A549 (cell line): ENCODE measurements around the gene ESPNL. TPM values are rescaled to one million over a fixed set of nuclear protein-coding genes. Genes with fewer than 3 reads are reported as not detected.

Experiments used
- ATAC-seq, 2 experiments: fragments of 200-7000 bp in 1 of 2; fragments of >200 bp in 1 of 2; cut with Nextera tagmentation in 1 of 2; cut with Tn5 transposase in 1 of 2; 3 replicates each; pipeline versions ENCODE4 v1.8.0 to v1.9.1; 2018 to 2020; ENCODE audit warnings: mild to moderate bottlenecking in 1 of 2, moderate library complexity in 1 of 2
- CTCF ChIA-PET: fragments of 300-600 bp; sonication (Branson Sonifier 250); formaldehyde crosslinking; extraction: SDS; loops from one replicate; lab custom pipeline; 2021; ENCODE audit warnings: antibody characterized with exemption, inconsistent platforms; lab: Yijun Ruan, JAX
- POLR2A ChIA-PET: fragments of 350-600 bp; formaldehyde crosslinking; extraction: SDS; loops from one replicate; lab custom pipeline; 2021; ENCODE audit warnings: antibody characterized with exemption, inconsistent platforms; lab: Yijun Ruan, JAX
- DNase-seq, 2 experiments: peaks; one replicate each; pipeline versions ENCODE4 v3.0.0 to v3.0.0-alpha.2; 2011 to 2016; ENCODE audit warnings: low read depth in 1 of 2, low spot score in 1 of 2
- FAIRE-seq: peaks from 2 replicates; lab custom pipeline; 2011; peaks lifted over from hg19 to GRCh38; lab: Jason Lieb, UNC
- H3K27ac ChIP-seq, 2 experiments: fragments of >200 bp; sonication (Bioruptor Twin); formaldehyde crosslinking; 3 replicates each; pipeline ENCODE4 v1.5.1; 2016 to 2017
- H3K4me1 ChIP-seq: fragments of >200 bp; sonication (Bioruptor Twin); formaldehyde crosslinking; 3 replicates; pipeline ENCODE4 v1.6.1; 2016
- H3K4me2 ChIP-seq: fragments of >200 bp; sonication (Bioruptor Twin); formaldehyde crosslinking; 3 replicates; pipeline ENCODE4 v1.6.1; 2016
- H3K4me3 ChIP-seq: fragments of >200 bp; sonication (Bioruptor Twin); formaldehyde crosslinking; 3 replicates; pipeline ENCODE4 v1.5.1; 2016
- H3K9me3 ChIP-seq: fragments of >200 bp; sonication (Bioruptor Twin); formaldehyde crosslinking; 3 replicates; pipeline ENCODE4 v1.6.1; 2016
- ATOH8 ChIP-seq: fragments of 250-450 bp; sonication (Bioruptor Pico); IDR thresholded peaks from 2 replicates; pipeline ENCODE4 v1.5.0; 2020; ENCODE audit warnings: low read depth, mild to moderate bottlenecking, moderate library complexity
- BCL3 ChIP-seq: fragments of >200 bp; sonication (Bioruptor Twin); formaldehyde crosslinking; IDR thresholded peaks from 3 replicates; pipeline ENCODE4 v1.6.1; 2016
- CHD2 ChIP-seq: fragments of 150-350 bp; IDR thresholded peaks from 2 replicates; pipeline ENCODE4 v1.6.1; 2014; ENCODE audit warnings: low read length; ENCODE audit not compliant: partially characterized antibody
- CHD4 ChIP-seq: fragments of 200-600 bp; sonication (generic); IDR thresholded peaks from 2 replicates; pipeline ENCODE4 v1.6.1; 2016; ENCODE audit warnings: antibody characterized with exemption, mild to moderate bottlenecking, borderline replicate concordance
- E2F6 ChIP-seq: IDR thresholded peaks from 2 replicates; pipeline ENCODE4 v1.6.1; 2012; ENCODE audit warnings: low read depth, borderline replicate concordance
- EHF ChIP-seq: fragments of 250-450 bp; sonication (Bioruptor Pico); IDR thresholded peaks from 2 replicates; pipeline ENCODE4 v1.5.0; 2020; ENCODE audit warnings: mild to moderate bottlenecking
- EP300 ChIP-seq, 2 experiments: fragments of >200 bp; sonication (Bioruptor Twin); formaldehyde crosslinking; IDR thresholded peaks; 2 replicates in 1 of 2; 3 replicates in 1 of 2; pipeline ENCODE4 v1.6.1; 2016 to 2017
- FOSB ChIP-seq: fragments of 250-450 bp; sonication (Bioruptor Pico); IDR thresholded peaks from 2 replicates; pipeline ENCODE4 v1.5.0; 2020; ENCODE audit warnings: mild to moderate bottlenecking, moderate library complexity
- FOXS1 ChIP-seq: fragments of 250-450 bp; sonication (Bioruptor Pico); IDR thresholded peaks from 2 replicates; pipeline ENCODE4 v1.5.0; 2020; ENCODE audit warnings: mild to moderate bottlenecking, moderate library complexity
- HOXA7 ChIP-seq: fragments of 250-450 bp; sonication (Bioruptor Pico); IDR thresholded peaks from 2 replicates; pipeline ENCODE4 v1.5.0; 2020; ENCODE audit warnings: mild to moderate bottlenecking, moderate library complexity
- KDM5A ChIP-seq: fragments of 200-600 bp; sonication (generic); IDR thresholded peaks from 2 replicates; pipeline ENCODE4 v1.6.1; 2016; ENCODE audit warnings: antibody characterized with exemption, mild to moderate bottlenecking
- MAZ ChIP-seq: fragments of 150-350 bp; IDR thresholded peaks from 2 replicates; pipeline ENCODE4 v1.6.1; 2014; ENCODE audit warnings: antibody characterized with exemption, low read depth, low read length, borderline replicate concordance
- NPAS2 ChIP-seq: fragments of 250-450 bp; sonication (Bioruptor Pico); IDR thresholded peaks from 2 replicates; pipeline ENCODE4 v1.8.0; 2022; ENCODE audit warnings: mild to moderate bottlenecking, moderate library complexity, borderline replicate concordance
- NR3C1 ChIP-seq: fragments of >200 bp; sonication (Bioruptor Twin); formaldehyde crosslinking; IDR thresholded peaks from 3 replicates; pipeline ENCODE4 v1.6.1; 2017
- POLR2A ChIP-seq: IDR thresholded peaks from 2 replicates; pipeline ENCODE4 v1.6.1; 2012; ENCODE audit warnings: mild to moderate bottlenecking, low read length
- RCOR1 ChIP-seq: fragments of 150-350 bp; IDR thresholded peaks from 2 replicates; pipeline ENCODE4 v1.6.1; 2014; ENCODE audit warnings: antibody characterized with exemption, low read length, low read depth
- RFX5 ChIP-seq: fragments of 450-650 bp; IDR thresholded peaks from 2 replicates; pipeline ENCODE4 v1.7.1; 2014; ENCODE audit warnings: antibody characterized with exemption, mild to moderate bottlenecking, moderate library complexity
- TP53 ChIP-seq: fragments of 250-450 bp; sonication (Bioruptor Pico); IDR thresholded peaks from 2 replicates; pipeline ENCODE4 v1.5.0; 2021; ENCODE audit warnings: mild to moderate bottlenecking, moderate library complexity
- ZNF302 ChIP-seq: fragments of 250-450 bp; sonication (Bioruptor Pico); IDR thresholded peaks from 2 replicates; pipeline ENCODE4 v1.9.0; 2021; ENCODE audit warnings: inconsistent platforms, mild to moderate bottlenecking, moderate library complexity
- ZSCAN20 ChIP-seq: fragments of 250-450 bp; sonication (Bioruptor Pico); IDR thresholded peaks from 2 replicates; pipeline ENCODE4 v1.8.0; 2022; ENCODE audit warnings: mild to moderate bottlenecking, moderate library complexity
- WGBS: methylation state at CpG from one replicate; pipeline ENCODE4 v1.1.6; 2017; ENCODE audit errors: missing lambda C conversion rate; 5-methylcytosine and 5-hydroxymethylcytosine counted together
- polyA plus RNA-seq, 4 experiments: library from polyadenylated mRNA; depleted of rRNA in 3 of 4; stranded (reverse); fragments of >200 nt; fragmentation: RNase III in 1 of 4; extraction: RNeasy Plus Mini Kit Qiagen cat#74134 plus additional on column Dnase treatment in 1 of 4; gene quantifications; 2 replicates in 3 of 4; 3 replicates in 1 of 4; pipeline ENCODE4 v1.2.3, GENCODE V29; 2011 to 2017

Gene ESPNL
- polyA plus RNA-seq, 2 of the 4 experiments (the other 2 are of a cell fraction): 0.04 to 0.22 TPM

GRCh38 chr2:238161291-238162051 lies 61.3 kb downstream of the ESPNL start:
- CTCF ChIA-PET: interaction anchor here (0.6 to 3.2 kb wide), 11 partner anchors 9 to 272 kb away, joined by 3 to 15 read pairs (median 3); no protein-coding TSS in a partner anchor
- FAIRE-seq: no peak
- H3K9me3 ChIP-seq: no peaks in the 10 kb centered on the region
- POLR2A ChIA-PET: no interaction called here
- 85% methylated on average over 21 of the region's 21 CpGs for WGBS
- no peak overlapping the region for H3K27ac ChIP-seq
- no peak overlapping the region for H3K4me2 ChIP-seq
- TF ChIP-seq ZNF302 (CRISPR knock-in tag) (no peak), KDM5A (no peak), E2F6 (no peak), CHD2 (no peak), NR3C1 (no peak), EP300 (IDR thresholded peaks at IDR 0.05) (no peak), POLR2A (no peak), HOXA7 (CRISPR knock-in tag) (no peak), FOXS1 (no peak)
- TF ChIP-seq, all 56 proteins: peak for 0
- DNase-seq: no peak
- ATAC-seq: no peak
- Histone ChIP-seq H3K4me3 (no peak overlapping the region), H3K4me1 (peaks cover 15% of the 10 kb centered on the region; the same call in 2 of the 3 replicates)

GRCh38 chr2:238162251-238162845 lies 62.2 kb downstream of the ESPNL start:
- CTCF ChIA-PET: interaction anchor here (1.0 to 3.2 kb wide), 6 partner anchors 9 to 239 kb away, joined by 3 to 15 read pairs (median 3); no protein-coding TSS in a partner anchor
- TF ChIP-seq CHD2: no peak
- Histone ChIP-seq H3K27ac (0 out of 6 replicates have a peak overlapping the region, but pooled peaks of 1 of the 2 experiments have one; percentile 1), H3K9me3 (no peaks in the 10 kb centered on the region), H3K4me2 (no peak overlapping the region), H3K4me3 (no peak overlapping the region), H3K4me1 (peaks cover 15% of the 10 kb centered on the region; the same call in 2 of the 3 replicates)
- no peak for FAIRE-seq
- WGBS: 70% methylated on average over 11 of the region's 14 CpGs
- DNase-seq: no peak
- POLR2A ChIA-PET: no interaction called here
- ATAC-seq: peak in 1 of 2 experiments; percentile 1; a peak in 1 of 6 replicates

- peaks cover 16% of the 10 kb centered on the region; the same call in 2 of the 3 replicates for H3K4me1 ChIP-seq
- TF ChIP-seq RCOR1: no peak
- no peak for TF ChIP-seq RFX5
- TF ChIP-seq CHD4: no peak
- no peak for TF ChIP-seq TP53 (CRISPR knock-in tag)
- TF ChIP-seq BCL3: no peak
- no peak for TF ChIP-seq ATOH8 (CRISPR knock-in tag)
- no peak for TF ChIP-seq NPAS2
- no peak for TF ChIP-seq EHF
- no peak for TF ChIP-seq KDM5A
- TF ChIP-seq E2F6: no peak
- TF ChIP-seq FOSB (CRISPR knock-in tag): no peak
- TF ChIP-seq ZSCAN20 (CRISPR knock-in tag): no peak
- no peak for TF ChIP-seq MAZ
- TF ChIP-seq NR3C1: no peak
- no peak for TF ChIP-seq POLR2A
- ChIA-PET POLR2A (no interaction called here), CTCF (interaction anchor here (1.1 to 3.2 kb wide), 5 partner anchors 8 to 240 kb away, joined by 3 to 15 read pairs (median 4); no protein-coding TSS in a partner anchor)
- no peak for DNase-seq
- no peak for FAIRE-seq
- H3K27ac ChIP-seq: 0 out of 6 replicates have a peak overlapping the region, but pooled peaks of 1 of the 2 experiments have one; percentile 1
- no peaks in the 10 kb centered on the region for H3K9me3 ChIP-seq
- peak in 1 of 2 experiments; percentile 1; a peak in 2 of 6 replicates for ATAC-seq
- 56% methylated on average over 10 of the region's 15 CpGs for WGBS
- no peak overlapping the region for H3K4me3 ChIP-seq
- H3K4me2 ChIP-seq: peak overlapping the region; percentile 59
Observed at GRCh38 chr2:238162846-238163441, 62.8 kb downstream of the ESPNL start.
